ENCODE measurements around the gene PRKCA. TPM values are rescaled to one million over a fixed set of nuclear protein-coding genes. Genes with fewer than 3 reads are reported as not detected.
"Not testable (repeated sequence)": the region's sequence is repeated elsewhere in the genome, so short reads cannot be mapped to it uniquely, and the experiment has no call there.

Gene PRKCA
- polyA plus RNA-seq, 1 donor, result 24.4 TPM

GRCh38 chr17:66319226-66319625, 16.8 kb downstream of the PRKCA start:
- no peak for DNase-seq
- WGBS (ENCODE audit: insufficient coverage, low lambda C conversion rate), result no CpG with 5 or more reads among the region's 4 CpGs
- Histone ChIP-seq H3K4me3 (ENCODE audit: low read length) (no peak overlapping the region), H3K36me3 (ENCODE audit: control insufficient read depth, insufficient read depth, low read length) (no peaks in the 10 kb centered on the region), H3K27me3 (ENCODE audit: control insufficient read depth, insufficient read depth, low read length) (no peaks in the 10 kb centered on the region), H3K4me1 (ENCODE audit: control insufficient read depth, insufficient read depth, low read length) (no peaks in the 10 kb centered on the region), H3K27ac (ENCODE audit: low read length) (no peak overlapping the region), H3K9me3 (ENCODE audit: control insufficient read depth, low read depth, low read length) (peaks cover 9% of the 10 kb centered on the region)

GRCh38 chr17:66322764-66323163, 20.4 kb downstream of the PRKCA start:
- H3K27ac ChIP-seq (ENCODE audit: low read length), result no peak overlapping the region

GRCh38 chr17:66324381-66325004, 22.1 kb downstream of the PRKCA start:
- no CpG with 5 or more reads among the region's 3 CpGs for WGBS (ENCODE audit: insufficient coverage, low lambda C conversion rate)
- H3K36me3 ChIP-seq (ENCODE audit: control insufficient read depth, insufficient read depth, low read length); H3K27me3 ChIP-seq (ENCODE audit: control insufficient read depth, insufficient read depth, low read length); H3K27ac ChIP-seq (ENCODE audit: low read length); H3K4me3 ChIP-seq (ENCODE audit: low read length); DNase-seq; H3K9me3 ChIP-seq (ENCODE audit: control insufficient read depth, low read depth, low read length); H3K4me1 ChIP-seq (ENCODE audit: control insufficient read depth, insufficient read depth, low read length): not testable (repeated sequence)

More at GRCh38 chr17:66322764-66323163, 20.4 kb downstream of the PRKCA start:
- no peak overlapping the region for H3K4me3 ChIP-seq (ENCODE audit: low read length)
- peaks cover 3% of the 10 kb centered on the region for H3K4me1 ChIP-seq (ENCODE audit: control insufficient read depth, insufficient read depth, low read length)
- peaks cover 9% of the 10 kb centered on the region for H3K9me3 ChIP-seq (ENCODE audit: control insufficient read depth, low read depth, low read length)
- H3K27me3 ChIP-seq (ENCODE audit: control insufficient read depth, insufficient read depth, low read length), result no peaks in the 10 kb centered on the region
- peaks cover 1% of the 10 kb centered on the region for H3K36me3 ChIP-seq (ENCODE audit: control insufficient read depth, insufficient read depth, low read length)
- DNase-seq, result no peak

- Histone ChIP-seq H3K4me1 (ENCODE audit: control insufficient read depth, insufficient read depth, low read length) (peaks cover 3% of the 10 kb centered on the region), H3K27me3 (ENCODE audit: control insufficient read depth, insufficient read depth, low read length) (no peaks in the 10 kb centered on the region), H3K9me3 (ENCODE audit: control insufficient read depth, low read depth, low read length) (peaks cover 3% of the 10 kb centered on the region), H3K27ac (ENCODE audit: low read length) (no peak overlapping the region), H3K4me3 (ENCODE audit: low read length) (no peak overlapping the region), H3K36me3 (ENCODE audit: control insufficient read depth, insufficient read depth, low read length) (peaks cover 5% of the 10 kb centered on the region)
- no CpG with 5 or more reads among the region's 2 CpGs for WGBS (ENCODE audit: insufficient coverage, low lambda C conversion rate)
- DNase-seq, result no peak
Observed at GRCh38 chr17:66326476-66327047, 24.1 kb downstream of the PRKCA start.

- no peaks in the 10 kb centered on the region for H3K27me3 ChIP-seq (ENCODE audit: control insufficient read depth, insufficient read depth, low read length)
- H3K9me3 ChIP-seq (ENCODE audit: control insufficient read depth, low read depth, low read length), result no peaks in the 10 kb centered on the region
- H3K4me3 ChIP-seq (ENCODE audit: low read length), result no peak overlapping the region
- no peak for DNase-seq
- no peaks in the 10 kb centered on the region for H3K4me1 ChIP-seq (ENCODE audit: control insufficient read depth, insufficient read depth, low read length)
- H3K36me3 ChIP-seq (ENCODE audit: control insufficient read depth, insufficient read depth, low read length), result peaks cover 5% of the 10 kb centered on the region
- H3K27ac ChIP-seq (ENCODE audit: low read length), result no peak overlapping the region
- WGBS (ENCODE audit: insufficient coverage, low lambda C conversion rate), result no CpG with 5 or more reads among the region's 2 CpGs
Observed at GRCh38 chr17:66330646-66331037, 28.2 kb downstream of the PRKCA start.

- no peaks in the 10 kb centered on the region for H3K4me1 ChIP-seq (ENCODE audit: control insufficient read depth, insufficient read depth, low read length)
- no peaks in the 10 kb centered on the region for H3K9me3 ChIP-seq (ENCODE audit: control insufficient read depth, low read depth, low read length)
- H3K27ac ChIP-seq (ENCODE audit: low read length), result no peak overlapping the region
- H3K4me3 ChIP-seq (ENCODE audit: low read length), result no peak overlapping the region
- H3K36me3 ChIP-seq (ENCODE audit: control insufficient read depth, insufficient read depth, low read length), result peaks cover 5% of the 10 kb centered on the region
- WGBS (ENCODE audit: insufficient coverage, low lambda C conversion rate), result 72% methylated on average over 3 of the region's 8 CpGs
- no peak for DNase-seq
- no peaks in the 10 kb centered on the region for H3K27me3 ChIP-seq (ENCODE audit: control insufficient read depth, insufficient read depth, low read length)
Observed at GRCh38 chr17:66331038-66331816, 28.8 kb downstream of the PRKCA start.

DNA sequence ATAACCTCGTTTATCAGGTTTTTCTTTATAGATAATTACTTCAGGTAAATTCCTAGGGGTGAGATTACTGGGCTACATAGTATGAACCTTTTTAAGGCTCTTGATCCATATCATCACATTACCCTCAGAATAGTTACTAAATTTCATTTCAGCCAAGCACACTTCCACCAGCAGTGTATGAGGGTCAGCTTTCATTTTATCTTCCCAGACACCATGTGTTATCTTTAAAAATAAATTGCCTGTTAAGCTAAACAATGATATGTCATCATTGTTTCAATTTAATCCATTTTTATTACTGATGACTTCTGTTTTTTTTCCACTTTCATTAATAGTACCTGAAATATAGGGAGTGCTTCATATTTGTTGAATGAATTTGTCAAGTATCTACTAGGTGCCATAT, 33.4 kb downstream of the PRKCA start:
- H3K36me3 ChIP-seq (ENCODE audit: control insufficient read depth, insufficient read depth, low read length), result no peaks in the 10 kb centered on the region
- no peak for DNase-seq
- no peak overlapping the region for H3K4me3 ChIP-seq (ENCODE audit: low read length)
- no peaks in the 10 kb centered on the region for H3K9me3 ChIP-seq (ENCODE audit: control insufficient read depth, low read depth, low read length)
- no peaks in the 10 kb centered on the region for H3K27me3 ChIP-seq (ENCODE audit: control insufficient read depth, insufficient read depth, low read length)
- H3K27ac ChIP-seq (ENCODE audit: low read length), result no peak overlapping the region
- peaks cover 6% of the 10 kb centered on the region for H3K4me1 ChIP-seq (ENCODE audit: control insufficient read depth, insufficient read depth, low read length)
- WGBS (ENCODE audit: insufficient coverage, low lambda C conversion rate), result 86% methylated on average over 1 of the region's 1 CpG

DNA sequence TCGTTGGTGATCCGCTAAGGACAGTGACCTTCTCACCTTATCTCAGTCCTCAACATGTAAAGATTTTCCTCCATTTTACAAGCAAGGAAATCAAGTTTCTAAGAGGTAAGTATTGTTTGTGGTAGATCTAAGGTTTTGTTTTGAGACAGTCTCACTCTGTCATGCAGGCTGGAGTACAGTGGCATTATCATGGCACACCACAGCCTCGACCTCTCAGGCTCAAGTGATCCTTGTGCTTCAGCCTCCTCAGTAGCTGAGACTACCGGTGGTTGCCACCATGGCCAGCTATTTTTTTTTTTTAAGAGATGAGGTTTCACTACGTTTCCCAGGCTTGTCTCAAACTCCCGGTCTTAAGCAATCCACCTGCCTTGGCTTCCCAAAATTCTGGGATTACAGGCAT, 34.9 kb downstream of the PRKCA start:
- H3K36me3 ChIP-seq (ENCODE audit: control insufficient read depth, insufficient read depth, low read length), result no peaks in the 10 kb centered on the region
- DNase-seq, result no peak
- peaks cover 15% of the 10 kb centered on the region for H3K4me1 ChIP-seq (ENCODE audit: control insufficient read depth, insufficient read depth, low read length)
- WGBS (ENCODE audit: insufficient coverage, low lambda C conversion rate), result no CpG with 5 or more reads among the region's 6 CpGs
- no peak overlapping the region for H3K27ac ChIP-seq (ENCODE audit: low read length)
- no peaks in the 10 kb centered on the region for H3K27me3 ChIP-seq (ENCODE audit: control insufficient read depth, insufficient read depth, low read length)
- no peak overlapping the region for H3K4me3 ChIP-seq (ENCODE audit: low read length)
- no peaks in the 10 kb centered on the region for H3K9me3 ChIP-seq (ENCODE audit: control insufficient read depth, low read depth, low read length)

DNA sequence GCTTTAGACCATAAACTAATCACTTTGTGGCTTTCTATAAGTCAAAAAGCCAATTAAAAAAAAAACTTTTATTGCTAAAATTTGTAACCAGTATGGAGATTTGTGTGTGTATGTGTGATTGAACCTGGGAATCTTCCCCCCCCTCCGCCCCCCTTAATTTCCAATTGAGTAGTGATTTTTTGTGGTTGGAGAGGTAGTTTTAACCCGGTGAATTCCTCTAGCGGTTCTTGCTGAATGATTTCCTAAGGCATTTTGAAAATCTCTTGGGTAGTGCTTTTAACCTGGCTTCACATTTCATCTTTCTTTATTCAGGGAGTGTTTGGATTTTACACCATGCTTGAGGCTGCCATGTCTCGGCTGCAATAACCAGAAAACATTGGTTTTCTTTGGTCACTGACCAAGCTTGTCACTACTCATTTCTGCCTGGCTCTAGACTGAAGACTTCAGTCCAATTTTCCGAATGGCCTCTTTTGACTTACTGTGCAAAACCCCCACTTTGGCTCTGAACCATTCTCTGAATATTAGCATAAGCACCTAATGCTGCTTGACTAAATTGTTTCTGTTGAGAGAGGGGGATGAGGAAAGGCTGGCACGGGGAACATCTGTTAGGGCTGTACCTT, 35.6 kb downstream of the PRKCA start:
- no peak for DNase-seq
- Histone ChIP-seq H3K4me3 (ENCODE audit: low read length) (no peak overlapping the region), H3K27ac (ENCODE audit: low read length) (no peak overlapping the region), H3K4me1 (ENCODE audit: control insufficient read depth, insufficient read depth, low read length) (peaks cover 15% of the 10 kb centered on the region), H3K9me3 (ENCODE audit: control insufficient read depth, low read depth, low read length) (no peaks in the 10 kb centered on the region), H3K27me3 (ENCODE audit: control insufficient read depth, insufficient read depth, low read length) (no peaks in the 10 kb centered on the region), H3K36me3 (ENCODE audit: control insufficient read depth, insufficient read depth, low read length) (no peaks in the 10 kb centered on the region)
- WGBS (ENCODE audit: insufficient coverage, low lambda C conversion rate), result no CpG with 5 or more reads among the region's 6 CpGs

DNA sequence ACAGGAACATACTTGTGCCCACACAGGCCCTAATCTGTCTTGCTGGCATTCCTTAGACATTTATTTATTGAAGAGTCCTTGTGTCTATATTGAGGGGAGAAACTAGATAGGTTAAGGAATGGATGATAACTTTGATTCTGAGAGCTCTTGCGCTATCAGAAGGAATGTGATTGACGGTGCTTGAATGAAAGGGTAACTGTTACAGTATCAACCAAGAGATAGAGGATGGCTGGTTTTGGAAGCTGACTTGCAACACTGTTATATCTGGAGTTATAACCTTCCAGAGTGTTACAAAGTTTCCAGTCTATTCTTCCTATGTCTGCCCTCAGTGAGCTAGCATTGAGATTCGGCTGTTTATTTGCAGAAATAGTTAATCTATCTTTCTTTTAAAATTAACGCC, 36.5 kb downstream of the PRKCA start:
- DNase-seq, result no peak
- H3K27me3 ChIP-seq (ENCODE audit: control insufficient read depth, insufficient read depth, low read length), result no peaks in the 10 kb centered on the region
- 20% methylated on average over 1 of the region's 4 CpGs for WGBS (ENCODE audit: insufficient coverage, low lambda C conversion rate)
- H3K4me1 ChIP-seq (ENCODE audit: control insufficient read depth, insufficient read depth, low read length), result peaks cover 23% of the 10 kb centered on the region
- no peak overlapping the region for H3K27ac ChIP-seq (ENCODE audit: low read length)
- no peaks in the 10 kb centered on the region for H3K9me3 ChIP-seq (ENCODE audit: control insufficient read depth, low read depth, low read length)
- H3K36me3 ChIP-seq (ENCODE audit: control insufficient read depth, insufficient read depth, low read length), result no peaks in the 10 kb centered on the region
- no peak overlapping the region for H3K4me3 ChIP-seq (ENCODE audit: low read length)

All from large intestine (tissue), 3 donors.